Transverse colon (tissue), 4 donors: ENCODE data around the gene PDE4D. TPM values are rescaled to one million over a fixed set of nuclear protein-coding genes. Genes with fewer than 3 reads are reported as not detected.

Experiments
- DNase-seq: peaks from one replicate; pipeline ENCODE4 v3.0.0-alpha.2; 2019
- H3K27ac ChIP-seq, 4 donors: fragments of 200-600 bp; sonication (generic); 2 replicates each; pipeline ENCODE4 v1.5.1; 2016 to 2018; ENCODE audit warnings: inconsistent platforms in 4 of 4
- H3K27me3 ChIP-seq: fragments of 200-600 bp; sonication (generic); 2 replicates; pipeline ENCODE4 v1.5.1; 2017; ENCODE audit warnings: inconsistent platforms
- H3K36me3 ChIP-seq, 4 donors: fragments of 200-600 bp; sonication (generic); 2 replicates each; pipeline ENCODE4 v1.5.1; 2017 to 2019; ENCODE audit warnings: inconsistent platforms in 4 of 4
- H3K4me1 ChIP-seq, 4 donors: fragments of 200-600 bp; sonication (generic); 2 replicates each; pipeline ENCODE4 v1.5.1; 2017 to 2020; ENCODE audit warnings: inconsistent platforms in 4 of 4
- H3K4me3 ChIP-seq, 4 donors: fragments of 200-600 bp; sonication (generic); 1 replicate in 1 of 4; 2 replicates in 3 of 4; pipeline versions ENCODE4 v1.5.1 to v1.6.1; 2017 to 2019; ENCODE audit warnings: inconsistent platforms in 4 of 4
- H3K9me3 ChIP-seq, 2 donors: fragments of 200-600 bp; sonication (generic); 2 replicates each; pipeline ENCODE4 v1.5.1; 2017 to 2019; ENCODE audit warnings: inconsistent platforms in 2 of 2
- CTCF ChIP-seq, 5 experiments: fragments of 200-600 bp in 3 of 5; fragments of 450-650 bp in 2 of 5; sonication (generic) in 3 of 5; IDR thresholded peaks; 1 replicate in 2 of 5; 2 replicates in 3 of 5; pipeline ENCODE4 v1.5.1; 2016 to 2017; ENCODE audit warnings: antibody characterized with exemption in 5 of 5, inconsistent platforms in 3 of 5, mild to moderate bottlenecking in 2 of 5, moderate library complexity in 1 of 5
- EP300 ChIP-seq: sonication (generic); formaldehyde crosslinking; IDR thresholded peaks from one replicate; pipeline ENCODE4 v1.6.1; 2017; ENCODE audit warnings: antibody characterized with exemption, low read depth
- POLR2A ChIP-seq: fragments of 450-650 bp; IDR thresholded peaks from one replicate; pipeline ENCODE4 v1.6.1; 2016; ENCODE audit warnings: antibody characterized with exemption, mild to moderate bottlenecking, moderate library complexity
- POLR2AphosphoS5 ChIP-seq, 3 donors: sonication (generic); formaldehyde crosslinking; IDR thresholded peaks; one replicate each; pipeline ENCODE4 v1.6.1; 2016; ENCODE audit warnings: antibody characterized with exemption in 3 of 3
- WGBS, 2 donors: methylation state at CpG; one replicate each; pipeline ENCODE4 v1.1.5; 2018; ENCODE audit warnings: low coverage in 1 of 2; 5-methylcytosine and 5-hydroxymethylcytosine counted together
- in situ Hi-C, 4 donors: fragments of 200-750 bp; cut with MboI; loops; one replicate each; pipeline versions ENCODE4 v1.15.0 to v1.15.1; 2017; ENCODE audit warnings: low sequenced_read_pairs in 3 of 4, low pct_ligation_motif_present in 1 of 4, low pct_unique_long_range_greater_than_20kb in 1 of 4
- intact Hi-C: fragments of 100-400 bp; cut with DNase I; formaldehyde crosslinking; loops from one replicate; pipeline ENCODE4 v1.15.1; 2023; ENCODE audit warnings: low total_unique reads
- total RNA-seq, 4 donors: library from RNA; depleted of rRNA; stranded (reverse); fragments of >200 nt; gene quantifications; one replicate each; pipeline ENCODE4 v1.1.0, GENCODE V29; 2016

Gene PDE4D
- total RNA-seq, 4 donors from 2014 or later: 47.0 to 302 (median 73.6) TPM

GRCh38 chr5:59587489-59588337 is 305.8 kb downstream of the PDE4D start:
- WGBS, 2 donors: 6 to 15% methylated on average over 7 to 17 of the region's 17 CpGs
- intact Hi-C loops: loop anchor here (10.0 kb wide), 1 partner anchor 1507 kb away; no protein-coding TSS in a partner anchor
- peaks cover 10 to 62% (median 38%) of the 10 kb centered on the region in 4 donors for H3K4me1 ChIP-seq

GRCh38 chr5:59586841-59587240 is 306.7 kb downstream of the PDE4D start:
- TF ChIP-seq POLR2A: no peak
- TF ChIP-seq EP300: no peak
- TF ChIP-seq POLR2AphosphoS5 (IDR thresholded peaks at IDR 0.05): no peak
- no peak for TF ChIP-seq CTCF (IDR thresholded peaks at IDR 0.05)
- DNase-seq: no peak
- Histone ChIP-seq H3K4me3 (peak overlapping the region in 3 of 4 donors; percentile 24 to 44 (median 39)), H3K4me1 (peaks cover 10 to 62% (median 41%) of the 10 kb centered on the region in 4 donors), H3K27me3 (no peaks in the 10 kb centered on the region), H3K27ac (peak overlapping the region; percentile 68 to 84 (median 78)), H3K9me3 (no peaks in the 10 kb centered on the region), H3K36me3 (no peaks in the 10 kb centered on the region)
- in situ Hi-C loops (no loop called here), intact Hi-C loops (loop anchor here (10.0 kb wide), 1 partner anchor 1508 kb away; no protein-coding TSS in a partner anchor)
- 61 to 80% methylated on average over 1 to 5 of the region's 5 CpGs for WGBS, 2 donors

More at GRCh38 chr5:59587489-59588337, 305.8 kb downstream of the PDE4D start:
- Histone ChIP-seq H3K27me3 (no peaks in the 10 kb centered on the region), H3K36me3 (no peaks in the 10 kb centered on the region), H3K9me3 (no peaks in the 10 kb centered on the region), H3K27ac (peak overlapping the region; percentile 68 to 84 (median 78)), H3K4me3 (peak overlapping the region in 3 of 4 donors; percentile 24 to 44 (median 39))
- in situ Hi-C loops: no loop called here
- TF ChIP-seq POLR2AphosphoS5 (IDR thresholded peaks at IDR 0.05): peak; percentile 49 to 72 (median 55)
- peak in 3 of 5 experiments; percentile 10 to 23 (median 19) for TF ChIP-seq CTCF (IDR thresholded peaks at IDR 0.05)
- TF ChIP-seq POLR2A: peak; percentile 71
- TF ChIP-seq EP300: no peak
- peak; percentile 79 for DNase-seq

GRCh38 chr5:59584858-59585846 is 308.4 kb downstream of the PDE4D start:
- 61 to 73% methylated on average over 5 to 6 of the region's 6 CpGs for WGBS, 2 donors
- in situ Hi-C loops (no loop called here), intact Hi-C loops (loop anchor here (10.0 kb wide), 1 partner anchor 1510 kb away; no protein-coding TSS in a partner anchor)
- Histone ChIP-seq H3K9me3 (no peaks in the 10 kb centered on the region), H3K27me3 (no peaks in the 10 kb centered on the region), H3K36me3 (no peaks in the 10 kb centered on the region), H3K4me3 (peak overlapping the region in 3 of 4 donors; percentile 9 to 44 (median 24)), H3K4me1 (peaks cover 10 to 56% (median 34%) of the 10 kb centered on the region in 4 donors), H3K27ac (peak overlapping the region; percentile 4 to 84 (median 78))
- no peak for TF ChIP-seq CTCF (IDR thresholded peaks at IDR 0.05)
- no peak for TF ChIP-seq EP300
- no peak for TF ChIP-seq POLR2AphosphoS5 (IDR thresholded peaks at IDR 0.05)
- DNase-seq: peak; percentile 29
